ENCODE data around the gene CFAP119.

The CFAP119 gene

GRCh38 chr16:30737794-30738648, 23.8 kb downstream of the CFAP119 start:
- DNase-seq, result no peak

- DNase-seq, result no peak
Measured at GRCh38 chr16:30736995-30737793, 24.7 kb downstream of the CFAP119 start.

GRCh38 chr16:30731411-30731810, 30.5 kb downstream of the CFAP119 start:
- DNase-seq, result no peak

- DNase-seq, result no peak
Measured at GRCh38 chr16:30728899-30729672, 32.8 kb downstream of the CFAP119 start.

- no peak for DNase-seq
Measured at GRCh38 chr16:30728321-30728720, 33.5 kb downstream of the CFAP119 start.

- DNase-seq, result no peak
Measured at GRCh38 chr16:30725418-30725792, 36.5 kb downstream of the CFAP119 start.

- DNase-seq, result peak; percentile 19
Measured at GRCh38 chr16:30724641-30725417, 37.0 kb downstream of the CFAP119 start.

GRCh38 chr16:30723725-30724355, 38.0 kb downstream of the CFAP119 start:
- no peak for DNase-seq

GRCh38 chr16:30722916-30723315, 38.9 kb downstream of the CFAP119 start:
- no peak for DNase-seq

GRCh38 chr16:30722443-30722842, 39.4 kb downstream of the CFAP119 start:
- no peak for DNase-seq

- DNase-seq, result no peak
Measured at GRCh38 chr16:30721606-30722005, 40.3 kb downstream of the CFAP119 start.

GRCh38 chr16:30721167-30721566, 40.7 kb downstream of the CFAP119 start:
- no peak for DNase-seq

GRCh38 chr16:30720694-30721093, 41.2 kb downstream of the CFAP119 start:
- no peak for DNase-seq

GRCh38 chr16:30720086-30720485, 41.8 kb downstream of the CFAP119 start:
- no peak for DNase-seq

GRCh38 chr16:30715750-30716445, 46.0 kb downstream of the CFAP119 start:
- DNase-seq, result no peak

GRCh38 chr16:30711712-30712111, 50.1 kb downstream of the CFAP119 start:
- DNase-seq, result no peak

GRCh38 chr16:30710971-30711370, 50.9 kb downstream of the CFAP119 start:
- DNase-seq, result no peak

All from OCI-M1 (cell line).